ENCODE results near the gene ECT2.

The ECT2 gene

GRCh38 chr3:172739462-172739861 lies 11.1 kb upstream of the ECT2 start:
- no peak overlapping the region for H2AFZ ChIP-seq (ENCODE audit: low read depth, low read length)
- ATAC-seq (ENCODE audit: insufficient read depth, low read depth) = no peak
- no peaks in the 10 kb centered on the region for H3K79me2 ChIP-seq (ENCODE audit: insufficient read depth, low read length)
- H3K4me3 ChIP-seq (ENCODE audit: low read depth in 1 of 2, low read length in 2 of 2) = no peak overlapping the region
- no peaks in the 10 kb centered on the region for H3K36me3 ChIP-seq (ENCODE audit: insufficient read depth, low read length)
- H3K4me1 ChIP-seq (ENCODE audit: insufficient read depth, low read length) = no peaks in the 10 kb centered on the region
- DNase-seq = no peak
- no peaks in the 10 kb centered on the region for H3K27me3 ChIP-seq (ENCODE audit: insufficient read depth, low read length, poor library complexity)
- no peak overlapping the region for H3K9ac ChIP-seq (ENCODE audit: low read depth, low read length)
- H4K20me1 ChIP-seq (ENCODE audit: insufficient read depth, low read length) = no peaks in the 10 kb centered on the region
- H3K4me2 ChIP-seq (ENCODE audit: insufficient read depth, low read length) = no peak overlapping the region
- no peaks in the 10 kb centered on the region for H3K9me3 ChIP-seq (ENCODE audit: insufficient read depth, low read length, severe bottlenecking)
- TF ChIP-seq CTCF (IDR thresholded peaks at IDR 0.05; ENCODE audit: borderline replicate concordance, extremely low read depth, low read length, poor library complexity, severe bottlenecking) (no peak), EZH2 (IDR thresholded peaks at IDR 0.05; ENCODE audit: borderline replicate concordance, low read depth, low read length, severe bottlenecking) (no peak)
- no peak overlapping the region for H3K27ac ChIP-seq (ENCODE audit: low read length)

- Histone ChIP-seq H3K4me3 (ENCODE audit: low read depth in 1 of 2, low read length in 2 of 2) (no peak overlapping the region), H3K4me1 (ENCODE audit: insufficient read depth, low read length) (peaks cover 7% of the 10 kb centered on the region), H3K9me3 (ENCODE audit: insufficient read depth, low read length, severe bottlenecking) (no peaks in the 10 kb centered on the region), H2AFZ (ENCODE audit: low read depth, low read length) (no peak overlapping the region), H3K9ac (ENCODE audit: low read depth, low read length) (no peak overlapping the region), H3K4me2 (ENCODE audit: insufficient read depth, low read length) (no peak overlapping the region), H3K27me3 (ENCODE audit: insufficient read depth, low read length, poor library complexity) (no peaks in the 10 kb centered on the region), H3K36me3 (ENCODE audit: insufficient read depth, low read length) (no peaks in the 10 kb centered on the region), H3K27ac (ENCODE audit: low read length) (no peak overlapping the region), H3K79me2 (ENCODE audit: insufficient read depth, low read length) (peaks cover 9% of the 10 kb centered on the region), H4K20me1 (ENCODE audit: insufficient read depth, low read length) (no peaks in the 10 kb centered on the region)
- TF ChIP-seq CTCF (IDR thresholded peaks at IDR 0.05; ENCODE audit: borderline replicate concordance, extremely low read depth, low read length, poor library complexity, severe bottlenecking) (no peak), EZH2 (IDR thresholded peaks at IDR 0.05; ENCODE audit: borderline replicate concordance, low read depth, low read length, severe bottlenecking) (no peak)
- ATAC-seq (ENCODE audit: insufficient read depth, low read depth) = no peak
- DNase-seq = no peak
Observed at GRCh38 chr3:172746475-172746874, 4.1 kb upstream of the ECT2 start.

GRCh38 chr3:172749230-172749965 lies 1.1 kb upstream of the ECT2 start:
- ATAC-seq (ENCODE audit: insufficient read depth, low read depth) = no peak
- H3K27ac ChIP-seq (ENCODE audit: low read length) = no peak overlapping the region
- DNase-seq = no peak
- peaks cover 17% of the 10 kb centered on the region; the same call in 1 of the 2 replicates for H3K36me3 ChIP-seq (ENCODE audit: insufficient read depth, low read length)
- peaks cover 5% of the 10 kb centered on the region; the same call in 1 of the 2 replicates for H4K20me1 ChIP-seq (ENCODE audit: insufficient read depth, low read length)
- no peaks in the 10 kb centered on the region for H3K9me3 ChIP-seq (ENCODE audit: insufficient read depth, low read length, severe bottlenecking)
- peaks cover 38% of the 10 kb centered on the region for H3K79me2 ChIP-seq (ENCODE audit: insufficient read depth, low read length)
- no peak for TF ChIP-seq CTCF (IDR thresholded peaks at IDR 0.05; ENCODE audit: borderline replicate concordance, extremely low read depth, low read length, poor library complexity, severe bottlenecking)
- no peak for TF ChIP-seq EZH2 (IDR thresholded peaks at IDR 0.05; ENCODE audit: borderline replicate concordance, low read depth, low read length, severe bottlenecking)
- no peak overlapping the region for H3K4me2 ChIP-seq (ENCODE audit: insufficient read depth, low read length)
- no peak overlapping the region; a peak in 1 of 4 replicates for H3K4me3 ChIP-seq (ENCODE audit: low read depth in 1 of 2, low read length in 2 of 2)
- H2AFZ ChIP-seq (ENCODE audit: low read depth, low read length) = no peak overlapping the region; the same call in 1 of the 2 replicates
- H3K9ac ChIP-seq (ENCODE audit: low read depth, low read length) = no peak overlapping the region
- peaks cover 34% of the 10 kb centered on the region for H3K4me1 ChIP-seq (ENCODE audit: insufficient read depth, low read length)
- no peaks in the 10 kb centered on the region for H3K27me3 ChIP-seq (ENCODE audit: insufficient read depth, low read length, poor library complexity)
